GM18868 (cell line): ENCODE results near the gene NBEAL2.

Experiments used
- ATAC-seq: cut with Tn5 transposase; IDR thresholded peaks from one replicate; pipeline ENCODE4 v1.9.1; 2021; ENCODE audit warnings: mild to moderate bottlenecking, moderate library complexity; ENCODE audit not compliant: unreplicated experiment

Gene NBEAL2

GRCh38 chr3:46944191-46944590, 35.3 kb upstream of the NBEAL2 start:
- ATAC-seq = no peak

- ATAC-seq = no peak
These were observed 33.0 kb upstream of the NBEAL2 start for GRCh38 chr3:46946416-46946815.

GRCh38 chr3:46946856-46947545, 32.5 kb upstream of the NBEAL2 start:
- no peak for ATAC-seq

- no peak for ATAC-seq
These were observed 31.9 kb upstream of the NBEAL2 start for GRCh38 chr3:46947546-46947901.

GRCh38 chr3:46947981-46948791, 31.3 kb upstream of the NBEAL2 start:
- no peak for ATAC-seq

- ATAC-seq = no peak
These were observed 30.4 kb upstream of the NBEAL2 start for GRCh38 chr3:46948830-46949671.

- no peak for ATAC-seq
These were observed 29.3 kb upstream of the NBEAL2 start for GRCh38 chr3:46950177-46950576.

- no peak for ATAC-seq
These were observed 28.7 kb upstream of the NBEAL2 start for GRCh38 chr3:46950650-46951241.

- no peak for ATAC-seq
These were observed 26.7 kb upstream of the NBEAL2 start for GRCh38 chr3:46952813-46953212.

- ATAC-seq = no peak
These were observed 26.0 kb upstream of the NBEAL2 start for GRCh38 chr3:46953234-46954010.

GRCh38 chr3:46954178-46954577, 25.3 kb upstream of the NBEAL2 start:
- no peak for ATAC-seq

- ATAC-seq = no peak
These were observed 24.3 kb upstream of the NBEAL2 start for GRCh38 chr3:46955157-46955556.

GRCh38 chr3:46955801-46956259, 23.6 kb upstream of the NBEAL2 start:
- ATAC-seq = no peak

- no peak for ATAC-seq
These were observed 22.2 kb upstream of the NBEAL2 start for GRCh38 chr3:46957092-46957820.

GRCh38 chr3:46958467-46959160, 20.9 kb upstream of the NBEAL2 start:
- no peak for ATAC-seq

- ATAC-seq = no peak
These were observed 20.3 kb upstream of the NBEAL2 start for GRCh38 chr3:46959161-46959511.

GRCh38 chr3:46960081-46960701, 19.3 kb upstream of the NBEAL2 start:
- ATAC-seq = peak; percentile 35

GRCh38 chr3:46960835-46961234, 18.6 kb upstream of the NBEAL2 start:
- ATAC-seq = no peak

- no peak for ATAC-seq
These were observed 17.0 kb upstream of the NBEAL2 start for GRCh38 chr3:46962427-46962826.
